SK-N-SH (cell line): Measurements from ENCODE around the gene NFASC. TPM values are rescaled to one million over a fixed set of nuclear protein-coding genes. Genes with fewer than 3 reads are reported as not detected.

Experiments
- CTCF ChIA-PET: fragments of 300-600, 350-600 bp; formaldehyde crosslinking; extraction: SDS; loops from one replicate; lab custom pipeline; 2021; lab: Yijun Ruan, JAX
- POLR2A ChIA-PET: fragments of 350-600 bp; sonication (Branson Sonifier 250); formaldehyde crosslinking; extraction: SDS; loops from one replicate; lab custom pipeline; 2020; ENCODE audit warnings: antibody characterized with exemption, inconsistent platforms; lab: Yijun Ruan, JAX
- DNase-seq: peaks from one replicate; pipeline ENCODE4 v3.0.0; 2012
- H2AFZ ChIP-seq: fragments of 200-600 bp; sonication (generic); 2 replicates; pipeline ENCODE4 v1.8.1; 2016; ENCODE audit warnings: antibody characterized with exemption, mild to moderate bottlenecking, low read depth
- H3F3A ChIP-seq: fragments of 200-600 bp; sonication (generic); replicated peaks from 2 replicates; pipeline ENCODE3; 2016; ENCODE audit warnings: antibody characterized with exemption, mild to moderate bottlenecking; ENCODE audit not compliant: insufficient read depth
- H3K27ac ChIP-seq, 2 experiments: fragments of 200-500 bp in 1 of 2; fragments of 200-600 bp in 1 of 2; sonication (Bioruptor generic) in 1 of 2; sonication (generic), shearing (Covaris generic) in 1 of 2; 2 replicates each; pipeline versions ENCODE4 v1.5.1 to v1.6.1; 2014 to 2016; ENCODE audit warnings: low read depth in 2 of 2, inconsistent platforms in 1 of 2, low read length in 1 of 2, mild to moderate bottlenecking in 1 of 2, mixed read lengths in 1 of 2
- H3K27me3 ChIP-seq: fragments of 200-600 bp; sonication (generic), shearing (Covaris generic); 2 replicates; pipeline ENCODE4 v1.6.1; 2016; ENCODE audit warnings: mixed run types; ENCODE audit not compliant: insufficient read depth
- H3K36me3 ChIP-seq, 2 experiments: fragments of 200-500 bp in 1 of 2; fragments of 200-600 bp in 1 of 2; sonication (Bioruptor generic) in 1 of 2; sonication (generic) in 1 of 2; replicated peaks in 1 of 2; 2 replicates each; pipeline versions ENCODE3 to v1.5.1; 2014 to 2016; ENCODE audit warnings: low read length in 1 of 2, mild to moderate bottlenecking in 1 of 2; ENCODE audit not compliant: insufficient read depth in 2 of 2, control insufficient read depth in 1 of 2
- H3K4me1 ChIP-seq, 2 experiments: fragments of 200-500 bp in 1 of 2; fragments of 200-600 bp in 1 of 2; sonication (Bioruptor generic) in 1 of 2; sonication (generic), shearing (Covaris generic) in 1 of 2; 2 replicates each; pipeline versions ENCODE4 v1.5.1 to v1.6.1; 2014 to 2016; ENCODE audit warnings: low read depth in 1 of 2, low read length in 1 of 2, mixed run types in 1 of 2; ENCODE audit not compliant: insufficient read depth in 2 of 2, control insufficient read depth in 1 of 2
- H3K4me2 ChIP-seq: fragments of 200-600 bp; sonication (generic), shearing (Covaris generic); 2 replicates; pipeline ENCODE4 v1.6.1; 2017; ENCODE audit warnings: mixed run types
- H3K4me3 ChIP-seq, 2 experiments: fragments of 200-500 bp in 1 of 2; fragments of 200-600 bp in 1 of 2; sonication (Bioruptor generic) in 1 of 2; sonication (generic), shearing (Covaris generic) in 1 of 2; 2 replicates each; pipeline versions ENCODE4 v1.5.1 to v1.8.1; 2014 to 2016; ENCODE audit warnings: low read depth in 2 of 2, inconsistent platforms in 1 of 2, low read length in 1 of 2, mild to moderate bottlenecking in 1 of 2, mixed read lengths in 1 of 2, moderate library complexity in 1 of 2
- H3K79me2 ChIP-seq: fragments of 200-600 bp; sonication (generic); 2 replicates; pipeline ENCODE4 v1.8.1; 2017; ENCODE audit warnings: mild to moderate bottlenecking; ENCODE audit not compliant: insufficient read depth
- H3K9ac ChIP-seq: fragments of 200-600 bp; sonication (generic); 2 replicates; pipeline ENCODE4 v1.6.1; 2017; ENCODE audit warnings: mixed run types
- H3K9me2 ChIP-seq: fragments of 200-600 bp; sonication (generic); 2 replicates; pipeline ENCODE4 v1.6.1; 2017; ENCODE audit warnings: mixed run types
- H3K9me3 ChIP-seq: fragments of 200-600 bp; sonication (generic); 2 replicates; pipeline ENCODE4 v1.6.1; 2017; ENCODE audit warnings: mixed run types, mild to moderate bottlenecking, moderate library complexity
- H4K20me1 ChIP-seq: fragments of 200-600 bp; sonication (generic); 2 replicates; pipeline ENCODE4 v1.6.1; 2017; ENCODE audit warnings: mild to moderate bottlenecking, mixed run types; ENCODE audit not compliant: insufficient read depth
- CHD2 ChIP-seq: fragments of 150-350 bp; IDR thresholded peaks from 2 replicates; pipeline ENCODE4 v1.6.1; 2018; ENCODE audit warnings: low read length; ENCODE audit not compliant: partially characterized antibody
- EP300 ChIP-seq, 2 experiments: IDR thresholded peaks; 2 replicates each; pipeline versions ENCODE4 v1.4.0 to v1.6.1; 2012; ENCODE audit warnings: borderline replicate concordance in 1 of 2, low read depth in 1 of 2, low read length in 1 of 2
- EZH2phosphoT487 ChIP-seq: fragments of 200-600 bp; sonication (generic); IDR thresholded peaks from 2 replicates; pipeline ENCODE4 v1.6.1; 2017; ENCODE audit warnings: low read depth, mixed run types, mild to moderate bottlenecking, antibody characterized with exemption, moderate library complexity, borderline replicate concordance
- FOSL2 ChIP-seq: IDR thresholded peaks from 2 replicates; pipeline ENCODE4 v1.4.0; 2012; ENCODE audit warnings: low read depth, mild to moderate bottlenecking, moderate library complexity, borderline replicate concordance
- MAX ChIP-seq: IDR thresholded peaks from 2 replicates; pipeline ENCODE4 v1.4.0; 2012; ENCODE audit warnings: low read depth
- MEF2A ChIP-seq: IDR thresholded peaks from 2 replicates; pipeline ENCODE4 v1.4.0; 2012; ENCODE audit warnings: low read depth, borderline replicate concordance
- NFIC ChIP-seq: IDR thresholded peaks from 2 replicates; pipeline ENCODE4 v1.4.0; 2012; ENCODE audit warnings: borderline replicate concordance
- POLR2AphosphoS5 ChIP-seq: IDR thresholded peaks from 2 replicates; pipeline ENCODE4 v1.6.1; 2012; ENCODE audit warnings: low read depth, low read length
- RAD21 ChIP-seq: IDR thresholded peaks from 2 replicates; pipeline ENCODE4 v1.6.1; 2012; ENCODE audit warnings: mild to moderate bottlenecking, low read length
- REST ChIP-seq: IDR thresholded peaks from 2 replicates; pipeline ENCODE4 v1.6.1; 2012; ENCODE audit warnings: mild to moderate bottlenecking, low read depth, low read length, moderate library complexity
- RXRA ChIP-seq: IDR thresholded peaks from 2 replicates; pipeline ENCODE4 v1.4.0; 2012; ENCODE audit warnings: low read depth, mild to moderate bottlenecking, borderline replicate concordance
- SIN3A ChIP-seq: IDR thresholded peaks from 2 replicates; pipeline ENCODE4 v1.6.1; 2012; ENCODE audit warnings: low read depth, mild to moderate bottlenecking, low read length, moderate library complexity, borderline replicate concordance
- SMC3 ChIP-seq: IDR thresholded peaks from 2 replicates; pipeline ENCODE4 v1.6.1; 2012; ENCODE audit warnings: low read depth, low read length, improper control_type of control experiment
- TAF1 ChIP-seq: IDR thresholded peaks from 2 replicates; pipeline ENCODE4 v1.6.1; 2012; ENCODE audit warnings: low read depth, mild to moderate bottlenecking, low read length, moderate library complexity, borderline replicate concordance
- TCF12 ChIP-seq: IDR thresholded peaks from 2 replicates; pipeline ENCODE4 v1.4.0; 2012
- YY1 ChIP-seq: IDR thresholded peaks from 2 replicates; pipeline ENCODE4 v1.4.0; 2012; ENCODE audit warnings: low read depth, mild to moderate bottlenecking
- WGBS: methylation state at CpG from one replicate; pipeline ENCODE4 v1.1.6; 2017; ENCODE audit warnings: low lambda C conversion rate; 5-methylcytosine and 5-hydroxymethylcytosine counted together
- polyA plus RNA-seq, 3 experiments: library from polyadenylated mRNA; depleted of rRNA; stranded (reverse); fragments of >200 nt; gene quantifications; 2 replicates each; pipeline ENCODE4 v1.2.3, GENCODE V29; 2012
- TF ChIP-seq, protein P1 (sequence below): IDR thresholded peaks from 2 replicates; pipeline ENCODE4; 2012
- TF ChIP-seq, protein P2 (sequence below): IDR thresholded peaks from 2 replicates; pipeline ENCODE4 v1.4.0; 2012; ENCODE audit warnings: low read depth, borderline replicate concordance
- TF ChIP-seq, protein P3 (sequence below): fragments of 150-350 bp; IDR thresholded peaks from 2 replicates; pipeline ENCODE4 v1.6.1; 2016; ENCODE audit warnings: mild to moderate bottlenecking, low read depth, low read length

NFASC gene
- polyA plus RNA-seq, 1 of the 3 experiments (the other 2 are of a cell fraction): 6.0 TPM

DNA sequence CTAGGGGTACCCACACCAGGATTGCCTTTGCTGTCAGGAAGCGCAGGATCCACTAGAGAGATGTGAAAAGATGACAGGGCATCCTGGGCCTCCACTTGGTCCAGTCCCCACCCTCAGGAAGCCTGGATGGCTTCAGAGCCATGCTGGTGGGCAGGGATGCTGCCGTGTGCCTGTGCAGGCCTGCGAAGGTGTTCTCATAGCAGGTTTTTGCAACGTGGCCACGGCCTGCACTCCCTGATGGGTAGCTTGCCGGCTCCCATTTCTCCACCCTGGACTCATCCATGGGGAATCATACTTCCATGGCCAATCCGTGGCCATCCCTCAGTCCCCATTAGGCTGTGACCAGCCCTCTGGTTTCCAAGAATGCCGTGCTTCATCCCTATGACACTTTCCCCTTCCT is 138.2 kb downstream of the NFASC start (continued):
- no peak for TF ChIP-seq MAX

- CTCF ChIA-PET: interaction anchor here (2.2 kb wide), 1 partner anchor 52 kb away, joined by 7 read pairs; no protein-coding TSS in a partner anchor
Measured at GRCh38 chr1:205009670-205010069, 139.0 kb downstream of the NFASC start.

More at GRCh38 chr1:205009670-205010069, 139.0 kb downstream of the NFASC start:
- H3K79me2 ChIP-seq: no peaks in the 10 kb centered on the region
- no peaks in the 10 kb centered on the region for H3K36me3 ChIP-seq
- H3F3A ChIP-seq: no peaks in the 10 kb centered on the region
- H4K20me1 ChIP-seq: no peaks in the 10 kb centered on the region
- no peak overlapping the region for H3K9ac ChIP-seq
- H2AFZ ChIP-seq: no peak overlapping the region
- POLR2A ChIA-PET: no interaction called here
- no peak overlapping the region for H3K4me3 ChIP-seq
- WGBS: 75% methylated on average over 10 of the region's 12 CpGs
- no peaks in the 10 kb centered on the region for H3K27me3 ChIP-seq
- TF ChIP-seq EP300 (IDR thresholded peaks at IDR 0.05; ENCODE audit: borderline replicate concordance in 1 of 2, low read depth in 1 of 2, low read length in 1 of 2) (no peak), MEF2A (no peak), TAF1 (no peak), RAD21 (no peak), TCF12 (no peak), EZH2phosphoT487 (no peak), REST (no peak), SMC3 (no peak), NFIC (no peak), FOSL2 (no peak), RXRA (no peak), CHD2 (no peak), YY1 (no peak), POLR2AphosphoS5 (no peak), SIN3A (no peak)
- TF ChIP-seq, protein P1, sequence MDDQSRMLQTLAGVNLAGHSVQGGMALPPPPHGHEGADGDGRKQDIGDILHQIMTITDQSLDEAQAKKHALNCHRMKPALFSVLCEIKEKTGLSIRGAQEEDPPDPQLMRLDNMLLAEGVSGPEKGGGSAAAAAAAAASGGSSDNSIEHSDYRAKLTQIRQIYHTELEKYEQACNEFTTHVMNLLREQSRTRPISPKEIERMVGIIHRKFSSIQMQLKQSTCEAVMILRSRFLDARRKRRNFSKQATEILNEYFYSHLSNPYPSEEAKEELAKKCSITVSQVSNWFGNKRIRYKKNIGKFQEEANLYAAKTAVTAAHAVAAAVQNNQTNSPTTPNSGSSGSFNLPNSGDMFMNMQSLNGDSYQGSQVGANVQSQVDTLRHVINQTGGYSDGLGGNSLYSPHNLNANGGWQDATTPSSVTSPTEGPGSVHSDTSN: no peak
- TF ChIP-seq, protein P2, sequence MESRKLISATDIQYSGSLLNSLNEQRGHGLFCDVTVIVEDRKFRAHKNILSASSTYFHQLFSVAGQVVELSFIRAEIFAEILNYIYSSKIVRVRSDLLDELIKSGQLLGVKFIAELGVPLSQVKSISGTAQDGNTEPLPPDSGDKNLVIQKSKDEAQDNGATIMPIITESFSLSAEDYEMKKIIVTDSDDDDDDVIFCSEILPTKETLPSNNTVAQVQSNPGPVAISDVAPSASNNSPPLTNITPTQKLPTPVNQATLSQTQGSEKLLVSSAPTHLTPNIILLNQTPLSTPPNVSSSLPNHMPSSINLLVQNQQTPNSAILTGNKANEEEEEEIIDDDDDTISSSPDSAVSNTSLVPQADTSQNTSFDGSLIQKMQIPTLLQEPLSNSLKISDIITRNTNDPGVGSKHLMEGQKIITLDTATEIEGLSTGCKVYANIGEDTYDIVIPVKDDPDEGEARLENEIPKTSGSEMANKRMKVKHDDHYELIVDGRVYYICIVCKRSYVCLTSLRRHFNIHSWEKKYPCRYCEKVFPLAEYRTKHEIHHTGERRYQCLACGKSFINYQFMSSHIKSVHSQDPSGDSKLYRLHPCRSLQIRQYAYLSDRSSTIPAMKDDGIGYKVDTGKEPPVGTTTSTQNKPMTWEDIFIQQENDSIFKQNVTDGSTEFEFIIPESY: no peak
- TF ChIP-seq, protein P3, sequence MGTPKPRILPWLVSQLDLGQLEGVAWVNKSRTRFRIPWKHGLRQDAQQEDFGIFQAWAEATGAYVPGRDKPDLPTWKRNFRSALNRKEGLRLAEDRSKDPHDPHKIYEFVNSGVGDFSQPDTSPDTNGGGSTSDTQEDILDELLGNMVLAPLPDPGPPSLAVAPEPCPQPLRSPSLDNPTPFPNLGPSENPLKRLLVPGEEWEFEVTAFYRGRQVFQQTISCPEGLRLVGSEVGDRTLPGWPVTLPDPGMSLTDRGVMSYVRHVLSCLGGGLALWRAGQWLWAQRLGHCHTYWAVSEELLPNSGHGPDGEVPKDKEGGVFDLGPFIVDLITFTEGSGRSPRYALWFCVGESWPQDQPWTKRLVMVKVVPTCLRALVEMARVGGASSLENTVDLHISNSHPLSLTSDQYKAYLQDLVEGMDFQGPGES: no peak
- TF ChIP-seq, all 33 proteins: peak for 0
- Histone ChIP-seq H3K4me1 (peaks cover 0 to 16% of the 10 kb centered on the region in 2 experiments; a peak in 3 of 4 replicates), H3K9me3 (no peaks in the 10 kb centered on the region), H3K27ac (no peak overlapping the region), H3K4me2 (no peak overlapping the region), H3K9me2 (no peaks in the 10 kb centered on the region)
- DNase-seq: no peak
